ENCODE measurements around the gene PRKCZ.

The PRKCZ gene

GRCh38 chr1:2233997-2234761 lies 184.0 kb downstream of the PRKCZ start:
- DNase-seq (ENCODE audit: low spot score) (peak; percentile 95), ATAC-seq (ENCODE audit: low read depth) (peak; percentile 80)
- Histone ChIP-seq H3K27ac (ENCODE audit: poor library complexity, severe bottlenecking) (peak overlapping the region; percentile 90), H3K9me3 (ENCODE audit: severe bottlenecking) (no peaks in the 10 kb centered on the region), H3K4me3 (ENCODE audit: severe bottlenecking) (no peak overlapping the region), H3K36me3 (ENCODE audit: low read depth) (peaks cover 15% of the 10 kb centered on the region), H3K27me3 (ENCODE audit: insufficient read depth, poor library complexity, severe bottlenecking) (no peaks in the 10 kb centered on the region), H3K4me1 (ENCODE audit: insufficient read depth, poor library complexity, severe bottlenecking) (peaks cover 18% of the 10 kb centered on the region)
- no peak for TF ChIP-seq CTCF (IDR thresholded peaks at IDR 0.05; ENCODE audit: poor library complexity, severe bottlenecking)

GRCh38 chr1:2234762-2235113 lies 184.5 kb downstream of the PRKCZ start:
- Histone ChIP-seq H3K27ac (ENCODE audit: poor library complexity, severe bottlenecking) (peak overlapping the region; percentile 90), H3K4me3 (ENCODE audit: severe bottlenecking) (no peak overlapping the region), H3K9me3 (ENCODE audit: severe bottlenecking) (no peaks in the 10 kb centered on the region), H3K27me3 (ENCODE audit: insufficient read depth, poor library complexity, severe bottlenecking) (no peaks in the 10 kb centered on the region), H3K36me3 (ENCODE audit: low read depth) (peaks cover 12% of the 10 kb centered on the region), H3K4me1 (ENCODE audit: insufficient read depth, poor library complexity, severe bottlenecking) (peaks cover 18% of the 10 kb centered on the region)
- ATAC-seq (ENCODE audit: low read depth) (0 out of 3 replicates have a peak, but pooled peaks have one; percentile 8), DNase-seq (ENCODE audit: low spot score) (no peak)
- no peak for TF ChIP-seq CTCF (IDR thresholded peaks at IDR 0.05; ENCODE audit: poor library complexity, severe bottlenecking)
